ENCODE data around the gene GNAI2. TPM values are rescaled to one million over a fixed set of nuclear protein-coding genes. Genes with fewer than 3 reads are reported as not detected.

The GNAI2 gene
- total and polyA plus RNA-seq, 8 donors = 259 to 381 (median 269) TPM

DNA sequence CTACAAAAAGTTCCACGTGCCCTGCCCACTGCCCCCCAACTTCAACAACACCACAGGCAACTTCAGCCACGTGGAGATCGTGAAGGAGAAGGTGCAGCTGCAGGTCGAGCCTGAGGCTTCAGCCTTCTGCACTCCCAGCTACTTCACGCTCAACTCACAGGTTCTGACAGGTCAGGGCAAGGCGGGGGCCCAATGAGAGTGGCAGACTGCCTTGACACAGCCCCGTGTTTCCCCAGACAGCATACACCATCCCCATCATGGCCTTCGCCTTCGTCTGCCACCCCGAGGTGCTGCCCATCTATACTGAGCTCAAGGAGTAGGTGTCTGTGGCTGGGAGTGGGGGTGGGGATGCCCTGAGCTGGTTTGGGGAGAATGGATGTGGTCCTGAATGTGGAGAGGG lies 18.3 kb upstream of the GNAI2 start:
- H3K27ac ChIP-seq = no peak overlapping the region
- no peaks in the 10 kb centered on the region for H3K9me3 ChIP-seq
- no peaks in the 10 kb centered on the region for H3K27me3 ChIP-seq
- no peak overlapping the region for H3K4me3 ChIP-seq
- intact Hi-C loops (cut with DNase I) = no loop called here
- no peaks in the 10 kb centered on the region for H3K4me1 ChIP-seq
- DNase-seq = no peak
- no peak for ATAC-seq
- H3K36me3 ChIP-seq = no peaks in the 10 kb centered on the region
- no peak for TF ChIP-seq CTCF (IDR thresholded peaks at IDR 0.05)

GRCh38 chr3:50218448-50218847 lies 17.6 kb upstream of the GNAI2 start:
- no peak for TF ChIP-seq CTCF (IDR thresholded peaks at IDR 0.05)
- no peaks in the 10 kb centered on the region for H3K27me3 ChIP-seq
- H3K4me1 ChIP-seq = no peaks in the 10 kb centered on the region
- ATAC-seq (no peak), DNase-seq (no peak)
- intact Hi-C loops (cut with DNase I) = no loop called here
- no peak overlapping the region for H3K27ac ChIP-seq
- H3K4me3 ChIP-seq = no peak overlapping the region
- H3K36me3 ChIP-seq = no peaks in the 10 kb centered on the region
- H3K9me3 ChIP-seq = no peaks in the 10 kb centered on the region

- no peak for TF ChIP-seq CTCF (IDR thresholded peaks at IDR 0.05)
- H3K4me1 ChIP-seq = no peaks in the 10 kb centered on the region
- H3K36me3 ChIP-seq = no peaks in the 10 kb centered on the region
- no peaks in the 10 kb centered on the region for H3K9me3 ChIP-seq
- DNase-seq = no peak
- H3K27ac ChIP-seq = no peak overlapping the region
- no peak overlapping the region for H3K4me3 ChIP-seq
- intact Hi-C loops (cut with DNase I) = no loop called here
- ATAC-seq = no peak
- no peaks in the 10 kb centered on the region for H3K27me3 ChIP-seq
These were observed 16.7 kb upstream of the GNAI2 start for GRCh38 chr3:50219285-50219684.

DNA sequence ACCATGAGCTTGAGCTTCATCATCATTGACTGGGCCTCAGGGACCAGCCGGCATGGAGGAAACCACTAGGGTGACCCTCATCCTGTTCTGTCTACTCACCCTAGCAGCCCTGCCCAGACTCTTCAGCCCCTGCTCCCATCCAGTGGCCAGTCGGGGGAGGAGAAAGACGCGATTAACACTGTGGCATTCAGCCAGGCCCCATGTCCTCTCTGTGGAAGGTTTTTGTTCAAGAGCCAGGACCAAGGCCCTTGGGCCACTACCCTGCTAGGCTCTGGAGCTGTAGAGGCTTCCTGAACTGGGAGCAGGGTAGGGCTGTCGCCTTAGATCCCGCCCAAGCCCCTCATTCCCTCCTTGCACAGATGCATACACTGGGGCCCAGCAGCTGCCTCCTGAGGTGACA lies 15.9 kb upstream of the GNAI2 start:
- intact Hi-C loops (cut with DNase I) = no loop called here

DNA sequence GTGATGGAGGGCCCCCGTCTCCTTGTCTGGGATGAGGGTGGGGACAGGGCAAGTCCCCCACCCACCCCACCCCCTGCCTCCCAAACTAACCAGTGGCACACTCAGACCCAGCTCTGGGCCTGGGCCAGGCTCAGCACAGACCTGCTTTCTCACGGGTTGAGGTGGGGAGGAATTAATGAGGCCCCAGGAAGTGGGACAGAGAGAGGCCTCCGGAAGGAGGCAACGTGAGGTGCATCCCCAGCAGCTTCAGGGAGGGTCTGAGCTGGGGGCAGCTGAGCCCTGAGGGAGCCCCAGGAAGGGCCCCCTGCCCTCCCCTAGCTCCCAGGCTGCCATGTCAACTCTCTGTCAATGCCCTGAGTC lies 15.0 kb upstream of the GNAI2 start:
- Histone ChIP-seq H3K4me3 (no peak overlapping the region), H3K27me3 (peaks cover 0 to 9% of the 10 kb centered on the region in 2 donors), H3K9me3 (no peaks in the 10 kb centered on the region), H3K27ac (no peak overlapping the region), H3K4me1 (peaks cover 0 to 4% of the 10 kb centered on the region in 2 donors), H3K36me3 (no peaks in the 10 kb centered on the region)
- intact Hi-C loops (cut with DNase I) = no loop called here
- no peak for ATAC-seq
- TF ChIP-seq CTCF (IDR thresholded peaks at IDR 0.05) = no peak
- DNase-seq = no peak

More for the DNA sequence above, 15.9 kb upstream of the GNAI2 start:
- Histone ChIP-seq H3K4me1 (no peaks in the 10 kb centered on the region), H3K27ac (no peak overlapping the region), H3K27me3 (peaks cover 0 to under 1% of the 10 kb centered on the region in 2 donors), H3K36me3 (no peaks in the 10 kb centered on the region), H3K9me3 (no peaks in the 10 kb centered on the region), H3K4me3 (no peak overlapping the region)
- TF ChIP-seq CTCF (IDR thresholded peaks at IDR 0.05) = no peak
- ATAC-seq (no peak), DNase-seq (no peak)
